AG09319 (cell line): ENCODE data around the gene EDIL3.

Experiments used
- DNase-seq: peaks from one replicate; pipeline ENCODE4 v3.0.0-alpha.2; 2010; ENCODE audit warnings: low read depth; ENCODE audit errors: extremely low read depth
- TF ChIP-seq, protein P1 (sequence below): IDR thresholded peaks from 2 replicates; pipeline ENCODE4 v1.5.1; 2011; ENCODE audit warnings: low read depth, mild to moderate bottlenecking, inconsistent platforms, low read length, moderate library complexity

Gene EDIL3

GRCh38 chr5:84248013-84248412, 136.7 kb downstream of the EDIL3 start:
- TF ChIP-seq, protein P1, sequence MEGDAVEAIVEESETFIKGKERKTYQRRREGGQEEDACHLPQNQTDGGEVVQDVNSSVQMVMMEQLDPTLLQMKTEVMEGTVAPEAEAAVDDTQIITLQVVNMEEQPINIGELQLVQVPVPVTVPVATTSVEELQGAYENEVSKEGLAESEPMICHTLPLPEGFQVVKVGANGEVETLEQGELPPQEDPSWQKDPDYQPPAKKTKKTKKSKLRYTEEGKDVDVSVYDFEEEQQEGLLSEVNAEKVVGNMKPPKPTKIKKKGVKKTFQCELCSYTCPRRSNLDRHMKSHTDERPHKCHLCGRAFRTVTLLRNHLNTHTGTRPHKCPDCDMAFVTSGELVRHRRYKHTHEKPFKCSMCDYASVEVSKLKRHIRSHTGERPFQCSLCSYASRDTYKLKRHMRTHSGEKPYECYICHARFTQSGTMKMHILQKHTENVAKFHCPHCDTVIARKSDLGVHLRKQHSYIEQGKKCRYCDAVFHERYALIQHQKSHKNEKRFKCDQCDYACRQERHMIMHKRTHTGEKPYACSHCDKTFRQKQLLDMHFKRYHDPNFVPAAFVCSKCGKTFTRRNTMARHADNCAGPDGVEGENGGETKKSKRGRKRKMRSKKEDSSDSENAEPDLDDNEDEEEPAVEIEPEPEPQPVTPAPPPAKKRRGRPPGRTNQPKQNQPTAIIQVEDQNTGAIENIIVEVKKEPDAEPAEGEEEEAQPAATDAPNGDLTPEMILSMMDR = no peak
- DNase-seq = no peak

GRCh38 chr5:84242286-84242685, 142.4 kb downstream of the EDIL3 start:
- TF ChIP-seq, protein P1 = no peak
- DNase-seq = no peak

DNA sequence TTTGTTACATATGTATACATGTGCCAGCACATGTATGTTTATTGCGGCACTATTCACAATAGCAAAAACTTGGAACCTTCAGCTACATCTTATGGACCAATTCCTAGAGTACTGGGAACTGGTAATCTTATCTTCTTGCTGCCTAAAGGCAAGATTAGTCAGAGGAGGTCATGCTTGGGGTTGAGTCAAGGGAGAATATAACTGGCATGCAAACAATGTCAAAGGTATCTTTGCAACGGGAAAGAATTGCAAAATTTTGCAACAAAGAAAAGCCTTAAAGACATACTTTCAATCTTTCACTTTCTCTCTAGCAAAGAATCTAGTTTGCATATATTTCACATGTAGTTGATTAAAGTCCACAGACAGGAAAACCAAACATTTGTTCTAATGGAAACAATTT, 145.2 kb downstream of the EDIL3 start:
- TF ChIP-seq, protein P1 = no peak
- DNase-seq = peak; percentile 49

DNA sequence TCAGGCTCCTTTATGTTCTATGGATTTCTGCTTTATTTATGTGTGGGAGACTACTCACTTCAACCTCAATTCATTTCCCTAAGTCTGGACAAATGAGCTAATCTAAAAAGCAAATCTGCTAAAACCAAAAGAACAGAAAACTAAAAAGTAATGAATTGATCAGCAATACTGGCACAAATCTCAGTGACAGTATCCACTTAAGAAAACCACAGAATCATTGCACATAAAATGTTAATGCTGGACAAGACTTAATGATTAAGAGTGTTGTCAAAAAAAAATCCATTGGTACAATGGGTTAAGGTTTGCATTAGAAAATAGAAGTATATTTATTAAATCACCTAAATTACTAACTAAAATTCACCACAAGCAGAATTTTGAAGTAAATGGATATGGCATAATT, 147.6 kb downstream of the EDIL3 start:
- TF ChIP-seq, protein P1 = no peak

DNA sequence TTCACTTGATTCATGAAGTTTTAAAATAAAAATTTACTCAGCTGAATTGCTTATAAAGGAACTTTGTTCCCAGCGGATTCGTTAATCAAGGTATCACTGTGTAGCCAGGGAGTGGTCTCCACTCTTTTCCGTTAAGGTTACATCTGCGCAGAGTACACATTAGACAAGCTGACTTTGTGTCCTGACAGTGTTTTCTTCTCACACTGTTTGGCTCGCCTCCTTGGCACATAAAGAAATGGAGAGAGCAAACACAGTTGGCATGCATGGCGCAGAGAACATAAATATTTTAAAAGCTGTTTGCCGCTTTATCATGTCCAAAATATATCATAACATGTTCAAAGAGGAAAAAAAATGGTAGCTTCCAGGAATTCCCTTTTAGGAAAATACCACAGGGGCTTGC, 153.2 kb downstream of the EDIL3 start:
- DNase-seq = no peak
- TF ChIP-seq, protein P1 = no peak

More for the DNA sequence above, 147.6 kb downstream of the EDIL3 start:
- DNase-seq = no peak

GRCh38 chr5:84229045-84229444, 155.6 kb downstream of the EDIL3 start:
- DNase-seq = no peak
- TF ChIP-seq, protein P1 = no peak

DNA sequence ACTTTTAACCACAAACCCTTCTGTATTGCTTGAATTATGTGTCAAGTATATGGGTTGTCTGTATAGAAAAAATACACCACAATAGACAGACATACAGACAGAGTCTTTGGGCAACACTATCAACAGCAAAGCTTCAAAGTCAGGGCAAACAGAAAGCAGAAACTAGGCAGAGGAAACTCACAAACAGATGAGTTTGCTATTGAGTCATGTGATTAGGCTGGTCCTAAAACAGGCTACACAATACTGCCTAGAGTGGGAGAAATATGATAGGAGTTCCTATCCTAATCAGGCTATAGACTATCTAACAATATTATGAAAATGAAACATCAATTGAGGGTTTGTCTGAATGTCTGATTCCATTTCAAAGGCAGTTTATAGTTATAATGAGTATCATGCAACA, 156.4 kb downstream of the EDIL3 start:
- no peak for DNase-seq
- TF ChIP-seq, protein P1 = no peak

DNA sequence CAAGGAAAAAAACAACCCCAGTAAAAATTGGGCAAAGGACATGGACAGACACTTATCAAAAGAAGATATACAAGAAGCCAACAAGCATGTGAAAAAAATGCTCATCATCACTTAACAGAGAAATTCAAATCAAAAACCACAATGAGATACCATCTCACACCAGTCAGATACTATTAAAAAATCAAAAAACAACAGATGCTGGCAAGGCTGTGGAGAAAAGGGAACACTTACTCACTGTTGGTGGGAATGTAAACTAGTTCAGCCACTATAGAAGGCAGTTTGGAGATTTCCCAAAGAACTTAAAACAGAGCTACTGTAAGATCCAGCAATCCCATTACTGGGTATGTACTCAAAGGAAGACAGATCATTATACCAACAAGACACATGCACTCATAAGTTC, 157.4 kb downstream of the EDIL3 start:
- TF ChIP-seq, protein P1 = no peak
- no peak for DNase-seq
